ENCODE results near the gene FBLN1.
"Not testable (repeated sequence)": the region's sequence is repeated elsewhere in the genome, so short reads cannot be mapped to it uniquely, and the experiment has no call there.

The FBLN1 gene

DNA sequence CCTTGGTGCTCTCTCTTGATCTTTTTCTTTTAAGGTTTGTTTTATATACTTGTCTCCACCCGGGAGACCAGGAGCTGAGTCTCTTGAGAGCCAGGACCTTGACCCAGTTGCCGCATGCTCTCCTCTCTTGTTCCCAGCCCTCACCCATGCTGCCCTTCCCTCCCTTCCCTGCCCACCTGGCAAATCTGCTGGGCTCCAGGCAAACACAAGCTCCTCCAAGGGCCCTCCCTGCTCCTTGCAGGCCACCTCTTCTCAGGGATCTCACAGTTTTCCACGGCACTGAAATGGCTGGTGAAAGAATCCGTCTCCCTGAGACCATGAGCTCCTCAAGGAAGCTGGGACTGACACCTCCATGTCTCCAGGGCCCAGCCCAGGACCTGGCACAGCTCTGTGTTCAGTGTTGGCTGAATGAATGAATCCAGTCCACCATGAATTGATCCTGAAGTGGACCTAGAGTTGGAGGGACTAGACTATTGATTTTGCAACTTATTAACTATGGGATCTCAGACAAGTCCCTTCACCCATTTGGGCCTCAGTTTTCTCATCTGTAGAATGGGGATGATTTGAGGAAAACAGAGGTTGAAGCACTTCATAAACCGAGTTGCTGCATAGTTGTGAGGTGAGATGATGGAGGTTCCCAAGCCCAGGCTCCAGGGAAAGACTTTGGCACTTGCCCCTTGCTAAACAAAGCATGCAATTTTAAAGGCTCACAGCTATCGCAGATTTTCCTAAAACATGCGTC is 25.1 kb upstream of the FBLN1 start:
- no peak for DNase-seq

DNA sequence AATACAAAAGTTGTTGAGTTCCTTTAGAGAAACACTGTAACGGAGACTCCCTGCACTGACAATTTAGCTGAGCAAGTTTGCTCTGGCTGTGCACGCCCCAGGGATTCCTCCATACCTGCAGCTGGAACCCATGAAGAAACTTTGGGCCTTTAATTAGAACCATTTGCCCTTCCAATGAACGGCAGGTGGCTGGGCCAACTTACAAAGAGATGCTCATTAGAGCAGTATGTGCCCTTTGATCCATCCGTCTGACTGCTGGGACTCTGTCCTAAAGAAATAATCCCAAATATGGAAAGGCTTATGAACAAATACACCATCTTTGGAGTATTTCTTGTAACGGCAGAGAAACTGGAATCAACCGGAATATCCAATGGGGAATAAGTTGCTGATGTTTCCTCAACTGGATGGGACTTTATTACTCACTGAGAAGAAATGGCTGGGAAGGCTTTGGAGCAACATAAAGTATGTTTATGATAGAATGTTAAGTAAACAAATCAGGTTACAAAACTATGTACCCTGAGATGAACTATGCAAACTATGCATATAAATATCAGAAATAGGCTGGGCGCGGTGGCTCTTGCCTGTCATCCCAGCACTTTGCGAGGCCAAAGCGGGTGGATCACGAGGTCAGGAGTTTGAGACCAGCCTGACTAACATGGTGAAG is 24.4 kb upstream of the FBLN1 start:
- DNase-seq, result no peak

DNA sequence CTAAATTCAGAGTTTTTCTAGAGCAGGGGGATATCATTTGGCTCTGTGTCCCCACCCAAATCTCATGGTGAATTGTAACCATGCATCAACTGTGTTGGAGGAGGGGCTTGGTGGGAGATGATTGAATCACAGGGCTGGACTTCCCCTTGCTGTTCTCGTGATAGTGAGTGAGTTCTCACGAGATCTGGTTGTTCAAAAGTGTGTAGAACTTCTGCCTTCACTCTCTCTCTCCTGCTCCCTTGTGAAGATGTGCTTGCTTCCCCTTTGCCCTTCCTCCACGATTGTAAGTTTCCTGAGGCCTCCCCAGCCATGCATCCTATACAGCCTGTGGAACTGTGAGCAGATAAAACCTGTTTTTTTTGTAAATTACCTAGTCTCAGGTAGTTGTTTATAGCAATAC is 22.0 kb upstream of the FBLN1 start:
- DNase-seq, result no peak

DNA sequence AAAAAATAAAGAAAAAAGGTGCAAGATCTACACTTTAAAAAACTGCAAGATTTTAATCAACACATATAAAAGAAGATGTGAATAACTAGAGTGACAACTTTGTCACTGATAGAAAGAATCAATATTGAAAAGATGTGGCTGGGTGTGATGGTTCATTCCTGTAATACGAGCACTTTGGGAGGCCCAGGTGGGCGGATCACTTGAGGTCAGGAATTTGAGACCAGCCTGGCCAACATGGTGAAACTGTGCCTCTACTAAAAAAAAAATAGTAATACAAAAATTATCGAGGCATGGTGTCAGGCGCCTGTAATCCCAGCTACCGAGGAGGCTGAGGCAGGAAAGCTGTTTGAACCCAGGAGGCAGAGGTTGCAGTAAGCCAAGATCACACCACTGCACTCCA is 21.0 kb upstream of the FBLN1 start:
- DNase-seq, result no peak

DNA sequence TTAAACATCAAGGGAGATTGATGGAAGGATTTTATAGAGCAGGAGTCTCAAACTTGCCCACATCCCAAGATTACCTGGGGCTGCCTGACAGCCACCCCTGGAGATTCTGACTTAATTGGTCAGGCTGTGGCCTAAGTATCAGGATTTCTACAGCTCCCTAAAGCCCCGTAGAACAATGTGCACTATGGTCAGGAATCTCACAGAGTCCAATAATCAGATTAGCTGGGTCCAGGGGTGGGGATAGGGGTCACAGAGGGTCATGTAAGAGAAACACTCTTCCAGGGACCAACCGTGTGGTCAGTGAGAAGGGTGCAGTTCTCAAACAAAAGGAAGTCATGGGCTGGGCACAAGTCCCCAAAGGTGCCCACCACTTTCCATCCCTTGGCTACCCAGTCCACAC is 20.5 kb upstream of the FBLN1 start:
- DNase-seq, result no peak

DNA sequence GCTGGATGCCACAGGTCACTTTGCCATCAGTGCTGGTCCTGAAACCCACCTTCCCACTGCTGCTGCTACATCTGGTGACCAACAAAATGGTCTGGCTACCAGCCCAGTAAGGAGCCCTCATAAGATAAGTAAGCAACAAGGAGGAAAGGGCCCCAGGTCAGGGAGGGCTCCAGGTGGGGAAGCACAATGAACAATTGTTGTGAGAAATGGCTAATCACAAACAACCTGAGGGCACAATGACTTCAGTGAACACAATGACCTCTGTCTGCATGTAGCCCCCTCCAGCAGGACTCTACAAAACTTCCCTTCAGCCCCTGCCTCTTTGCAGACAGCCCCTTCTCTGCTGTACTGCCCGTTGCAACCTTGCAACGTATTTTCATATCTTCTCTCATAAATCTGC is 19.4 kb upstream of the FBLN1 start:
- DNase-seq, result no peak

DNA sequence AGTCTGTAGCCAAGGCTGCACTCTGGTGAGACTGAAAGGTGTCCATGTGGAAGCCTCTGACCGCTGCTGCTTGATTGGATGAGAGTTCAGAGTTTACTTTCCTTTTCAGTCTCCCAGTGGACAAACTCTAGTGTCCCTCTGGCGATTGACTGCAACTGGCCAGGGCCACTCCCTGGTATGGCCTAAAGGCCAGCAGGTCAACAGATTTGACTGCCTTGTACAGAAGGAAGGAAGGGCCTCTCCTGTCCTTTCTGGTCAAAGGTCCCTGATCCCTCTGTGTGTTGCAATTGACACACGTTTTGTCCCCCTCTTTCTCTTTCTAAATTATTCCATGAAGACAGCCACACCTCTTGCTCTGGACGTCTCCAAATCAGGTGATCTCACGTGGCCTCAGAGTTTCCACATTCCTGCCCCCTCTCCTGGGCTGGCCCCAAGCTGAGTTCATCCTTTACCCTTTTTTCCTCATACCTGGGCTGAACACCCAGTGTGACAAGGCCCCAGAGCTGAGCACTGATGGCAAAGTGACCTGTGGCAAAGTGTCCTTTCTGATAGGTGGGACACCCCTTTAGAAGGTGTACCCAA is 18.7 kb upstream of the FBLN1 start:
- DNase-seq, result no peak

DNA sequence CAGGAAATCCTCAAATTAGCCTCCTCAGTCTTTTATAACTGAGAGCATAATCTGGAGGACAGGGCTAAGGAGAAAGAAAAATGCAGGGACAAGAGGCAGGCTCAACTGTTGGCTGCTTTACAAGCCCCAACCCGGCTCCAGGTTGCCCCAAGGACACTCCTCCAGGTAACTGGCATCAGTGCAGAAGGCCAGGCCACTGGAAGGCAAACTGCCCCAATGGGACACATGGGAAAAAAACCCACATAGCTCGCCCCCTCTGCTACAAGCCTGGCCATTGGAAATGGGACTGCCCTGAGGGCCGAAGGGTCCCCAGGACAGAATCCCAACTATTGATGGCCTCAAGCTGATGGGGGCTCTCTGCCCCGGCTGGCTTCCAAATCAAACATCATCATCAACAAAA is 17.9 kb upstream of the FBLN1 start:
- no peak for DNase-seq

DNA sequence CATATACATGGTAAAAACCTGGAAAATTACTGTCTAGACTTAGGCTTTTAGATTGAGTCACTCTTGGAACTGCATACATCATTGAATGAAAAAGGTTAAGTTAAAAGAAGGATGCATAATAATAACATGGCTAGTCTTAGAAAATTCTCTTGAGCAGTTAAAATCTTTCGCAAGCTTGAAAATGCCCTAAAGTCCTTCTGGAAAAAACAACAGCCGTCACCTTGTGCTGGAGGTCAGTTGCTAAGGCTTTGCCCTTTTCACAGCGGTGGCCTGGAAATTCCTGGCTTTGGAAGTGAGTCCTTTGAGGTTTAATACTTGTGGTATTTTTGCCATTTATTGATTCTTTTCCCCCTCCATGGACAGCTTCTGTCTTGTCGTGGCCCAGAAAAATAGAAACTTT is 17.4 kb upstream of the FBLN1 start:
- DNase-seq, result no peak

DNA sequence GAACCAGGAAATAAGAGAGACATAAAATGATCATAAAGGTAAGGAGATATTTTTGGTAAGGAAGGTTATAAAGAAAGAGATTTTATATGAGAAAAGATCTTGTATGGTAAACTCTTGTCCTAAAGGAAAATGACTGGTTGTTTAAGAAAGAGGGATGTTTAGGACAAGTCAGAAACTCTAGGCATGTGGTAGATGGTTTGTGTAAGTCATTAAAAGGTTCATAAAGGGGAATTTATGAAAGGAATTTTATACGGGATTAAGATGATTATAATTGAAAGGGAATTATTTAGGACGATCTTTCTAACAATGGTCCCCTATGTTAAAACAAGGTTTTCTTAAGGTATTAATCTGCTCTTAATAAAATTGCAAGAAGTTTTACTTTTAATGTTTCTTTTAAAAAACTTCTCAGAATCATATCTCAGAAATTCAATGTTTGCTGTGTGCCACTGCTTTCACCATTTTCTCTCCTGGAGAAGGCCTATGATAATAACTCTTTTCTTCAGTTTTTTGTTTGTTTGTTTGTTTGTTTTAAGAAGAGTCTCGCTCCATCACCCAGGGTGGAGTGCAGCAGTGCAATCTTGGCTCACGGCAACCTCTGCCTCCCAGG is 13.8 kb upstream of the FBLN1 start:
- no peak for DNase-seq

DNA sequence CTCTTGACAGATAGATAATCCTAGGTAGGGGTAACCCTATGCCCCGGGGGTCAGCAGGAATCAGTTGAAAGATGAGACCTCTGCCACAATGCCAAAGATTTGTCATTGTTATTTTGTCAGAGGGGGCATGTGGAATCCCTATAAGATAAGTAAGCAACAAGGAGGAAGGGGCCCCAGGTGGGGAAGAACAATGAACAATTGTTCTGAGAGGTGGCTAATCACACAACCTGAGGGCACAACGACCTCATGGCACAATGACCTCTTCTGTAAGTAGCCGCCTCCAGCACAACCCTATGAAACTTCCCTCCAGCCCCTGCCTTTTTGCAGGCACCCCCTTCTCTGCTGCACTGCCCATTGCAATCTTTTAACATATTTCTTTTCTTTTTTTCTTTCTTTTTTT is 11.8 kb upstream of the FBLN1 start:
- DNase-seq, result no peak

DNA sequence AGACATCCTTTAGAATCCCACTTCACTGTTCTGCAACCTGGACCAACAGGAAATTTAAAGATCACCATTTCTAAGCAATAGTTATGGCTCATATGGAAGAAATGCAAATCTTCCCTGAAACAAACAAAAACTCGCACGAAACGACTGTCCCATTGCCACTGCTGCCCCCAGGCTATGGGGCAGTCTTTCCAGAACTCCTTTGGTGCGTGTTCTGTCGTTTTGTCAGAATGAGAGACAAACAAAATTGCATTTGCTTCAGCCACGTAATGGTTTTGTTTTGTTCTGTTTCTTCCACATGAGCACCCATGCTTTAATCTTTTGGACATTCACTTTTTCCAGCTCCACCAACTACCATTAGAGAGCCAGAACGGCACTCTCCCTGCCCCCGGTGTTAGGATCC is 10.8 kb upstream of the FBLN1 start:
- no peak for DNase-seq

DNA sequence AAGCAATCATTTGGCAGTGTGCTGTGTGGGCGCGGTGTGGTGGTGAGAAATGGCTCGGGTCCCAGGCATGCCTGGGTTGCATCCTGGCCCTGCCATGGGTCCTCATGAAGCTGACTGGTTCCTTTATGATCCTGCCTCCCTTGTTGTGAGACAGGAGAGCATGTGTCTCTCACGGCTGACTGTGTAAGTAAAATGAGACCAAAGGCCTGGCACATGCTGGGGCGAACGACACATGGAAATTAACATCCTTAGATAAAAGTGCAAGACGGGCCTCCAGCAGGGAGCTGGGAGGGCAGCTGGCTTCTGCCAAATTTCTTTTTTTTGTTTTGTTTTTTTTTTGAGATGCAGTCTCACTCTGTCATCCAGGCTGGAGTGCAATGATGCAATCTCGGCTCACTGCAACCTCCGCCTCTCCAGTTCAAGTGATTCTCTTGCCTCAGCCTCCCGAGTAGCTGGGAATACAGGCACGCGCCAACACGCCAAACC is 9.4 kb upstream of the FBLN1 start:
- DNase-seq, result no peak

DNA sequence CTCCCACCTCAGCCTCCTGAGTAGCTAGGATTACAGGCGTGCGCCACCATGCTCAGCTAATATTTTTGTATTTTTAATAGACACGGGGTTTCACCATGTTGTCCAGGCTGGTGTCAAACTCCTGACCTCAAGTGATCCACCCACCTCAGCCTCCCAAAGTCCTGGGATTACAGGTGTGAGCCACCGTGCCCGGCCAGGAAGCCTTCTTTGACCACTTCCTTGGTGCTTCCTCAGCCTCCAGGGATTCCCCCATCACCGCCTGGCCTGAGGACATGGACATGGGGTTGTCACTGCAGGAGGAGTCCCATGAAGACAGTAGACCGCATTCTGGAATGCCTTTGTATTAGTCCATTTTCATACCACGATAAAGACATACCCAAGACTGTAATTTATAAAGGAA is 8.4 kb upstream of the FBLN1 start:
- DNase-seq, result not testable (repeated sequence)

DNA sequence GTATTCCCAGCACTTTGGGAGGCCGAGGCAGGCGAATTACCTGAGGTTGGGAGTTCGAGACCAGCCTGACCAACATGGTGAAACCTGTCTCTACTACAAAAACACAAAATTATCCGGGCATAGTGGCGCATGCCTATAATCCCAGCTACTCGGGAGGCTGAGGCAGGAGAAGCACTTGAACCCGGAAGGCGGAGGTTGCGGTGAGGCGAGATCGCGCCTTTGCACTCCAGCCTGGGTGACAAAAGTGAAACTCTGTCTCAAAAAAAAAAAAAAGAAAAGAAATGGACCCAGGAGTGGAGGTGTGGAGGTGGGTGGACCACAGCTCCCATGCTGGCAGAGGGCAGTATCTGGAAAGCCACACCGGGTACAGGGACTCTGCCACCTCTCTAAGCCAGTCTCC is 7.1 kb upstream of the FBLN1 start:
- not testable (repeated sequence) for DNase-seq

DNA sequence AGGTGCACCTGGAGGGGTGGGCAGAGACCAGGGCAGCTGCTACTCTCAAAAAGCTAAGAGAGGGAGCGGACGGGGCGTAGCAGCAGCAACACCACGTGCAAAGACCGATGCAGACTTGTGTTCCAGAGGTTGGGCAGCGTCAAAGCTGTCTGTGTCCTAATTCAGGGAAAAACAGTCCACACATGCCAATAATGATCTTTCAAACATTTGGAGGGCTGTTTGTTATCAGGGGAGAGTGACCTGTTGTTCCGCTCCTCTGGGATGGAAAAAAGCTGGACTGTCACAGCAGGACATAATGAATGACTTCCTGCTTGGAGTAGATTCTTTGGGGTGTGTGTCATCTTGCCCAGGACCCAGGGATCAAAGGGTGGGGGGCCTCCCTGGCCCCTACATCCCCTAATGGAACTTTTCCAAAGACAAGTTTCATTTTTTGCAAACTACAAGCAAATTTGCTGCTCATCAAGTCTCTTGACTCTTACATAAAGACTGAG is 6.2 kb upstream of the FBLN1 start:
- DNase-seq, result no peak

DNA sequence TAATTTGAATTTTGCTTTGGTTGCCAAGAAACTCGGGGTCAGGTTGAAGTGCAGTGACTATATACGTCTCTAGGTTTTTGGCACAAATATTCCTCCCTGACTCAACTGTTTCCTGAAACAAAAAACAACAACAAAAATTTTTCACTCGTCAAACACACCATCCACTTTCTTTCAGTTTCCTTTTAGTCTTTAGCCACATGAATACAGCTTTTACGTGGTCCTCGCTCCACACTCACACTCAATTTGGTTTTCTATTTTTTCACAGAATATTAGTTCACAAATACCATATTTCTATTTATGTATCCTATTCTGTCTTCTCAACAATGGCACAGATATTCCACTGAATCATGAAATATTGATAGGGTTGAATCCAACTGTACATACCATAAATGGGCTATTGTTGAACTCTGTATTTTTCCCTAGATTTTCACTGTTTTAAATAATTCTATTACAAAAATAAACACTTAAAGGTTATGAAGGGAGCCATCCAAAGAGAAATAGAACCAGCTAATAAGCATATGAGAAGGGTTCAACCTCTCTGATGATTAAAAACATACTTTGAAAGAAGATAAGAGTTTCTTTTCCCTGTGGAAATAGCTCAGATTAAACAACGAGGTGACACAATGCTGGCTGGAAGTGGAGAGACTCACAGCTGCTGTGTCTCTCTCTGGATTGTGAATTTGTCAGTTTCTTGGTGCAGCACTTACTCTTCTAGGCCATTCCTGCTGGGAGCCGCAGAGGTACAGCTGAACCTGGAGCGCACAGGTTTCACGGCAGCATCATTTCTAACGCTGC is 5.1 kb upstream of the FBLN1 start:
- DNase-seq, result no peak

DNA sequence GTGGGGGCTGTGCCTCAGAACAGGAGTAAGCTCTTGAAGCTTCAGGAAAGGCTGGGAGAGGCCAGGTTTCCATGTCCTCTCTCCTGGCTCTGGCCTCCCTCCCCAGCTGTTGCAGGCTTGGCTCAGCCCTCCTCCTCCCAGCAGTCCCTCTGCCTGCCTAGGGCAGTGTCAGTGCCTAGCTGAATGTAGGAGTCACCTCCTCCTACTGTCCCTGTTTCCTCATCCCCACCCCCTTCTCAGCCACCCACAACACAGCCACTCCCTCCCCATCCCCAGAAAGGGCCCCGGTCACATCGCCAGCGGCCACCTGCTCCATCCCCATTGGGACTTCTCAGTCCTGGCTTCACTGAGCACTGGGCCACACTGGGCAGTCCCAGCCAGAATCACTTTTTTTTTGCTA is 2.9 kb upstream of the FBLN1 start:
- no peak for DNase-seq

DNA sequence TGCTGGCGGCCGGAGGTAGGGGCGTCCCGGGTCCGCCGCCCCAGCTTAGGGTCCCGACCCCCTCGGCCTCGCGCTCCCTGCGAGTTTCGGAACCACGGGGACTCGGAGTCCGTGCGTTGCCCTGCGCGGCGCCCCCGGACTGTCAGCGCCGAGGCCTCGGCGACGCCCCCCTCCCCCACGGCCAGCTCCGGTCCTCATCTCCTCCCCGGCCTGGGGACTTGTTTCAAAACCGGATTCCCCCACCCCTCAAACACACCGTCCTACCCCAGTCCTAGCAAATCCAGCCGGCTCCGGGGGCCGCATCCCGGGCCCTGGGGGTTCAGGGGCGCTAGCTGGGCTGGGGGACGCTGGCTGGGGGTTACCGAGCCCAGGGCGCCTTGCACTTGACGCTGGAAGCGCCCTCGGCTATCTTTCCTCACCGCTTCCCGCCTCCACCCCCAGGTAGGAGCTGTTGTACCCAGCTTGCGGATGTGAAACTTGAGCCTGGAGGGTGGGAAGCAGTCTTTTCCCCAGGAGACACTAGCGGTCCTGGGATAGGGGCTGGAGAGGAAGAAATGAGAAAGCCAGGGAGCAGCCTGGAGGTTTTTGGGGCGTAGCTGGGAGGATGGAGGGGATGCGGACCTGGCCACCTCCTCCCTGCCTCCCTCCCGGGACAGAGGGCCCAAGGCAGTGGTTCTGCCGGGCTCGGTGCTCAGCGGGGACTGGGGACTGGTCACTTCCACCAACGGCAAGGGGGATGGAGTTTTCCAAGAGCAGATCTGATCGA is 550 bp downstream of the FBLN1 start:
- no peak for DNase-seq

DNA sequence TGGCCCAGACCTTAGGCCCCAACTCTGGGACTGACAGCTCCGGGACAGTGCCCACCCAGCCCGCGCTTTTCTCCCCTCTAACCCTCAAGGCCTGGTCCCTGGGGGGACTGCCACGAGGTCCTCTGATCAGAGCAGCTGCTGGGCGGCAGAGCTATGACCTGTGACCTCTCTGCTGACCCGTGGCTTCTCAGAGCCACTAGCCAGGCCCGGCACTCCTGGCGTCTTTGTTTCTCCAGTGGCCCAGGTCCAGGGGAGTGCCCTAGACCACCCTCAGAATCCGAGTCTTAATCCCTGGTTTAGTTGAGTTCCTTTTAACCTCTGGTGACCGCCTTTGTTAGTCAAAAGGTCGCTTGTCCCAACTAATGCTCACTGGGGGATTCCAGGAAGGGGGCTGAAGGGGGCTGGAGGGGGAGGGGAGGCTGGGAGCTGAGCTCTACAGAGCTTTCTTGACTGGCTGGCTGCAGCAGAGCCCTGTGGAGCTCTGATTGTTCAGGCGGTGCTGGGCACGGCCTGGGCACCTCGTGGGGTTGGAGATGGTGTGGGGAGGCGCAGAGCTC is 1.2 kb downstream of the FBLN1 start:
- no peak for DNase-seq

Data from NCI-H1048 (cell line).